NCI-H2107 (cell line): Measurements from ENCODE around the gene PNKD.

Source experiments
- DNase-seq: peaks from one replicate; lab custom pipeline; 2025; lab: John Stamatoyannopoulos, UW

Gene PNKD

GRCh38 chr2:218315397-218315796 lies 45.1 kb downstream of the PNKD start:
- no peak for DNase-seq

GRCh38 chr2:218317303-218317630 lies 46.9 kb downstream of the PNKD start:
- DNase-seq = no peak

GRCh38 chr2:218317835-218318234 lies 47.5 kb downstream of the PNKD start:
- no peak for DNase-seq

- DNase-seq = no peak
Observed at GRCh38 chr2:218318241-218318640, 47.9 kb downstream of the PNKD start.

GRCh38 chr2:218319813-218320365 lies 49.6 kb downstream of the PNKD start:
- DNase-seq = no peak

- DNase-seq = no peak
Observed at GRCh38 chr2:218320704-218321336, 50.5 kb downstream of the PNKD start.

- DNase-seq = peak; percentile 36
Observed at GRCh38 chr2:218322768-218323525, 52.6 kb downstream of the PNKD start.

- DNase-seq = no peak
Observed at GRCh38 chr2:218323526-218324472, 53.5 kb downstream of the PNKD start.

- no peak for DNase-seq
Observed at GRCh38 chr2:218325566-218326160, 55.3 kb downstream of the PNKD start.

- no peak for DNase-seq
Observed at GRCh38 chr2:218326315-218326714, 56.0 kb downstream of the PNKD start.

GRCh38 chr2:218327451-218328210 lies 57.3 kb downstream of the PNKD start:
- no peak for DNase-seq

GRCh38 chr2:218328294-218328693 lies 58.0 kb downstream of the PNKD start:
- no peak for DNase-seq

- no peak for DNase-seq
Observed at GRCh38 chr2:218329027-218329825, 58.9 kb downstream of the PNKD start.

- no peak for DNase-seq
Observed at GRCh38 chr2:218329826-218330593, 59.7 kb downstream of the PNKD start.

GRCh38 chr2:218331745-218332144 lies 61.4 kb downstream of the PNKD start:
- no peak for DNase-seq

- no peak for DNase-seq
Observed at GRCh38 chr2:218332288-218332687, 62.0 kb downstream of the PNKD start.

- DNase-seq = no peak
Observed at GRCh38 chr2:218332920-218333645, 62.8 kb downstream of the PNKD start.

GRCh38 chr2:218334531-218334930 lies 64.2 kb downstream of the PNKD start:
- no peak for DNase-seq

GRCh38 chr2:218340656-218341055 lies 70.3 kb downstream of the PNKD start:
- no peak for DNase-seq
